HG02642 (cell line): ENCODE data around the gene C19orf25.
"Not testable (repeated sequence)": the region's sequence is repeated elsewhere in the genome, so short reads cannot be mapped to it uniquely, and the experiment has no call there.

Source experiments
- ATAC-seq: cut with Tn5 transposase; IDR thresholded peaks from one replicate; pipeline ENCODE4 v1.9.1; 2021; ENCODE audit warnings: mild to moderate bottlenecking; ENCODE audit not compliant: unreplicated experiment, poor library complexity

Gene C19orf25

DNA sequence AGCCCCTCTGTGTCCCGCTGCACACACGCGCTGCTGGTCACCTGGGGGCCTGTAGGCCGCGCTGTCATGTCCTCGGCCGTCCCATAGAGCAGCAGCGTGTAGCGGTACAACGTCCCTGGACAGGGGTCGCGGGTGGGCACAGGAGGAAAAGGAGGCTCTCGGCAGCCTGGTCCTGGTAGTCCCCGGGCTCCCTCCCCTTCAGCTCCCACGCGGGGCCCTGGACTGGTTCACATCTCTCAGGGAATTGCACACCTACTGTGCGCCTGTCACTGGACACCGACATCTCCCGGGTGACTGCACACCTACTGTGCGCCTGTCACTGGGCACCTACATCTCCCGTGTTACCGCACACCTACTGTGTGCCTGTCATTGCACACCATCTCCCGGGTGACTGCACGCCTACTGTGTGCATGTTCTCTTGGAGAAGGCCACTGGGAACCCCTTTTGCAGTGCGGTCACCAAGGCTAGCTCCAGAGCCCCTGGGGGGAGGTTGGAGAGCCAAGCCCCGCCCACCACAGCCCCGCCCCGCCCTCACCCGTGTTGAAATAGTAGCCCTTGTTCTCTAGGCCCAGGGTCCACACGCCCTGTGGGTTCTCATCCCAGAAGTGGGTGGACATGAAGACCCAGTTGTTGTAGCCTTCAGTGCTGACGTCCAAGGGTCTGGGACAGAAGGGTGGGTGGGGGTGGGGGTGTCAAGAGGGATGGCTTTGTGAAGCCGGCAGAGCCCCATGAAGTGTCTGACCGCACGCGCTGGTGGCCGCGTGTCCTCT is 3.5 kb upstream of the C19orf25 start:
- no peak for ATAC-seq

DNA sequence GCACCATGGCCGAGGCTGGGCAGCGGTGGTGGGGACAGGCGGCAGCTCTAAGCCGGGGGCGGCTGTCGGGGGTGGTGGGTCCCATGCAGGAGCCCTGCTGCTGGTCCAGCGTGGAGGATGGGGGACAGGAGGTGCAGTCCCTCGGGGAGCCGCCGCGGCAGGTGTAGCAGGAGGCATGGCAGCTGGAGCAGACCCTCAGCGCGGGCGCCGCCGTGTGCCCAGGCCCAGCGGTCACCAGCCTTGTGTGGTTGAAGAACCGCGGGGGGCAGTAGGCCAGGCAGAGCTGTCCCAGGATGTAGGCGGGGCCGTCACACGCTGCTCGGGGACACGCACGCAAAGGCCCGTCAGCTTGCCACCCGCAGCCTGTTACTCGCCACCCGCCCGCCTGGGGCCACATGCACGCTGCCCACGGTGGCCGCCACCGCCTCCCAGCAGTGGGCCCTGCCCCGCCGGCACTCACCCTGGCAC is 2.9 kb upstream of the C19orf25 start:
- no peak for ATAC-seq

DNA sequence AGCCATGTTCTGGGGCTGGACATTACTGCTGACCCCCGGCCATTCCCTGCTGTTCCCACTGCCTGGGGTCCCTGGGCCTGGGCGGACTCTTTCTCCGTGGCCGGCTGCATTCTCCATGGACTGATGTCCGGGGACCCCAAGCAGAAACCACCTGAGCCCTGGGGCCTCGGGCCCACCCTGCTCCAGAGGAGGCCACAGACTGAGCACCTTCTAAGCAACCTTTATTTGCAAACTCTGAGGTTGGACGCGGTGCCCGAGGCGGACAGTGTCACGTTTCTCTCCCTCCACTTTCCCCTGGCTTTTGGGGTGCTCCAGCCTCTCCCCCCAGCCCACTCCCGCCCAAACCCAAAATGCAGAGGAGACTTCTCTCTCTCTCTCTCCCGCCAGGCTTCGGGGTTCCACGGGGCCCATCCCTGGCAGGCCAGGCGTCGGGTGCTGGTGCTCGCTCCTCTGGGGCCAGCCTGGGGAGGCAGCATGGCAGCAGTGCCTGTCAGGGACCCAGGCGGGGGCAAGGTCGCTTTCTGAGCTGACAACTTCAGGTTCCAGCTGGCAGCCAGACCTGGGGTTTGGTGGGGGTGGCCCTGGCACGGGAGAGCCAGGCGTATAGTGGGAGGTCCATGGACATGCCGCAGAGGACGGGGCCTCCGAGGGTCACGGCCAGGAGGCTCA is 2.3 kb upstream of the C19orf25 start:
- ATAC-seq = no peak

DNA sequence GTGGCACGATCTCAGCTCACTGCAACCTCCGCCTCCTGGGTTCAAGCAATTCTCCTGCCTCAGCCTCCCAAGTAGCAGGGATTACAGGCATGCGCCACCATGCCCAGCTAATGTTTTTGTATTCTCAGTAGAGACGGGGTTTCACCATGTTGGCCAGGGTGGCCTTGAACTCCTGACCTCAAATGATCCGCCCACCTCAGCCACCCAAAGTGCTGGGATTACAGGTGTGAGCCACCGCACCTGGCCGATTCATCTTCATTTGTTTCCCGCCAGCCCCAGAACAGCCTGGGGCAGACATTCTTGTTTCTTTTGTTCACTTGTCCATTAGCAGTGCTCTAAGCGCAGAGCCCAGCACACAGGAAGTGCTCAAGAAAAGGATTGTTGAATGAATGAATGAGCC is 2.0 kb downstream of the C19orf25 start:
- ATAC-seq = not testable (repeated sequence)

DNA sequence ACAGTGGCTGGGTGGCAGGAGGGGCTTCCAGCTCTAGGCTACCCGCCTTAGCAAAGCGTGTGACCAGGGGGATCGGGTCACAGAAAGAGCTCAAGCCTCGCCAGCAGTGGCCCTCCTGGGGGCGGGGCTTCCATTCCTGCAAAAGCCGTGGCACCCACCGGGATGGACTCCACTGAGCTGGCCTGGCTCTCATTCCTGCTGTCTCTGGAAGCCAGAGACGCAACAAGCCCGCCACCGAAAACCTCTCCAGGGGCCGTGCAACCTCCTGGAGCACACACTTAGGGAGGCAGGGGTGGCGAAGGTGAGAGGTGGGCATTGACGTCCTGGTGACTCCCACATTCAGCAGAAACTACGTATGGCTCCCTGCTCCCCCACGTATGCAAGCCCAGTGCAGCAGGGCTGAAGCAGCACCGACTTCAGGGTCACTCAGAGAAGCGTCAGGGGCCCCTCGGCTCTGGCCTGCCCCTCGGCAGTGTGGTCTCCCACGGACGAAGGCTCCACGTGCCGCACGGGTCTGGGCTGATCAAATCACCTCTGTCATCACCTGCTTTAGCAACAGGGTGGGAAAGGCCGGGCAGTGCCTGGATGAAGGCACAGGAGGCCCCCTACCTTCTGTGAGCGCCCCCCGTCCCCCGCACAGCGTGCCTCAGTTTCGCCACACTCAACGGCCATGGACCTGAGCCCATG is 3.1 kb downstream of the C19orf25 start:
- ATAC-seq = no peak

DNA sequence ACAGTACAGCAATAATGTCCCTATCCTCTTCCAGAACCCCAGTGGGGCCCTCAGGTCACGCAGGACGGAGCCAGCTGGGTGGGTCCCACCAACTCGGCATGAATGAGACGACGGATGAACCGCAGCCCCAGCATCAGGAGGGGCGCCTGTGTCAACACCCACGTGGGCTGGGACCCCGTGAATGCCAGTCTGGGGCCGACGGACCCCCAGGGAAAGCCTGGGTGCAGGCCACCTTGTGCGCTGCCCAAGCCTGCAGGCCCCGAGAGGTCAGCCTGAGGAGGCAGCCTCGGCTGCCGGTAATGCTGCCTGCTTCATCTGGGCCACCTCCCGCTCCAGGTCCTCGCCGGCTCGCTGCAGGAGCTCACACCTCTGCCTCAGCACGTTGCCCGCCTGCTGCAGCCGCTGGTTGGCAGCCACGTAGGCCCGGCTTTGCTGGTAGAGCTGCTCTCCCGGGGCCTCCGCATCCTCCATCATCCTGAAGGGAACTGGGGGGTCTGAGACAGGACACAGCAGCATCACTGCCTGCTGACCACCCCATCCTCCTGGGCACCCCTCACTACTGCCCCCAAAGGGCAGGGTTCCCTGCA is 4.2 kb downstream of the C19orf25 start:
- no peak for ATAC-seq

DNA sequence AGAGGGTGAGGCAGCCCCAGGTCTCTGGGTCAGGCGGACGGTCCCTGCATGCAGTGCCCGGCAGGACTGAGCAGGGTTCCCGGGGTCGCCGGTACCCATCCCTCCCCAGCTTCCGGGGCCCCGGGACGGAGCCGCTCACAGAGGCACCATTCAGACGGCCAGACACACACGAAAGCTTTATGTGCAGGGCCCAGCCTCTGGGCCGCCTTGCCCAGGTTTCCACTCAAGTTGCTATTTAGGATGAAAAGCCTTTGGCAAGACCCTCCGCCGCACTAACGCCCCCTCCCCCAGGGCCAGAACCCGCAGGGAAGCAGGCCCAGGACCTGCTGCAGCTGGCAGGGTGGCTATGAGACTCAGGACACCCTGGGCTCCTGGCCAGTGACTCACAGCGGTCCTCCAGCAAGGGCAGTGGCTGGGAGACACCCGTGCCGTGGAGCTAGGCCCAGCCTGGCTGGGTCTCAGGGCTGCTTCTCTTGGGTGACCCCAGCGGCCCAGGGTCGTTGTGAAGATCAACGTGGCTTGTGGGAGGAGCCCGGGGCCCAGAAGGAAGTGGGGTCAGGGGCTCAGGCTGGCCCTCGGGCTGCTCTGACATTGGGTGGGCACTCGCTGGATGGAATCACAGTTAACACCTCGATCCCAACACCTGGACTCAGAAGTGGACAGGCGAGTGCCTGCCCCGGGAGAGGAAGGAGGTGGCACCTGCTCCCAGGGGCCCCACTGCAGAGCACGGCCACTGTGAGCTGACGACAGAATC is 4.8 kb downstream of the C19orf25 start:
- no peak for ATAC-seq

DNA sequence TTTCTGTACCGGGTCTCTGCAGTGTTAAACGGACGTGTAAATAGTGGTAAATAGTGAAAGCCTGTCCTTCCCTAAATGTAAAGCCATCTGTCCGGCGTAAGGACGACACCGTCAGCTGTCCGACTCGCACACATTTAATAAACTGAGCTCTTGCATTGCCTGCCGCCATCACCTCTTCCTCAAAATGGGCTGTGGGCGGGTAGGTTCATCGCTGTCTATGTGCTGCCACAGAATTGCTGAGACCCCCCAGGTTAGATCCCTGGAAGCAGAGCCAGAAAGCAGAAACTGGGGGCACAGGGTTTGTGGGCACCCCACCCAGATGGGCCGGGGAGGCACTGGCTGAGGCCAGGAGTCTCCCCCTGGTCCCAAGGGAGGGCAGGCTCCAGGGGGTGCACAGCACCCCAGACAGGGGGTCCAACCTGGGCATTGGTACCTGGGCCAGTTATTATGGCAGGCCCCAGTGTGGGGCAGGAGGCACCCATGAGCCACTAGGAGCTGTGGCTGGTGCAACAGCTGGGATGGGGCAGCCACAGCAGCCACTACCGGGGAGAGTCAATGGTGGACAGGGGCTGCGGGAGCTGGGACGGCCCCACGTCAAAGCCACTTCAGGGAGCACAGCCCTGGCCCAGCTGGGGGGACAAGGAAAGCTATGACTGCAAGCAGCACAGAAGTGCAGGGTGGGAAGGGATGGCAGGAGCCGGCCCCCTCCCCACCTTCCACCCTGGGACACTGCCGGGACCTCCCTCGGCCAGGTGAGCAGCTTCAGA is 5.7 kb downstream of the C19orf25 start:
- no peak for ATAC-seq

DNA sequence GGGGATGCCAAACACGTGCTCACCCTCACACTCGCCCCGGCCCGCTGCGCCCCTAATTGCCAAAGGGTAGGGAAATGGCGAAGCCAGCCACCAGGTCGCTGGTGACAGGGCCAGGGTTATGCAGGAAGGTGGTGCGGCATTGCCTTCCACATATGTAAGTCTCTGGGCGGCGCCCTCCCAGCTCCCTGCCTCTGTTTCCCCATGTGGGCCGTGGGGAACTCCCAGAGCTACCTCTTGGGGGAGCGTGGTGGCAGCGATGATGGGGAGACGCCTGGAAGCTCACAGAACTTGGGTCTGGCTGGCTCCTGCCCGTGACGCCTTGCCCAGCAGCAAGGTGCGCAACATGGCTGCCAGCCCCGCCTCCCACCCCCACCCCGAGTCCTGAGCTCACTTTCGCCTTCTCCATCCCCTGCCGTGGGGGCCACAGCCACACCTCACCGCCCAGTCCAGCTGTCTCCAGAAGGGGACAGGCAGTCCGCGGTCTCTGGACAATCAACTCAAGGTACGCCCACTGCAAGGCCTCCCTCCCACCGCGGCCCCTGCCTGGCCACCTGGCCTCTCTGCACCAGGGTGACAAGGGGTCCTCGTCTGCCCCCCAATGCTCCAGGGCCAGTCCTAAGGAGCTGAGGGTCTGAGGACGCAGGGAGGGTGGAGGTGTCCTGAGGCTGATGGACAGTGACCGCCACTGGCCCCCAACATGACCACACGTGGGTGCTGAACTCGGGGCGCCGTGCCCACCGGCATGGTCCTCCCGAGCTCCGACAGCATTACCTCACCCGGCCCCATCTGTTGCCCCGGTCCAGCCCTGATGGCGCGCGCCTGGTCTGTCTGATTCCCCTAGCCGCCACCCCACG is 6.6 kb downstream of the C19orf25 start:
- no peak for ATAC-seq

DNA sequence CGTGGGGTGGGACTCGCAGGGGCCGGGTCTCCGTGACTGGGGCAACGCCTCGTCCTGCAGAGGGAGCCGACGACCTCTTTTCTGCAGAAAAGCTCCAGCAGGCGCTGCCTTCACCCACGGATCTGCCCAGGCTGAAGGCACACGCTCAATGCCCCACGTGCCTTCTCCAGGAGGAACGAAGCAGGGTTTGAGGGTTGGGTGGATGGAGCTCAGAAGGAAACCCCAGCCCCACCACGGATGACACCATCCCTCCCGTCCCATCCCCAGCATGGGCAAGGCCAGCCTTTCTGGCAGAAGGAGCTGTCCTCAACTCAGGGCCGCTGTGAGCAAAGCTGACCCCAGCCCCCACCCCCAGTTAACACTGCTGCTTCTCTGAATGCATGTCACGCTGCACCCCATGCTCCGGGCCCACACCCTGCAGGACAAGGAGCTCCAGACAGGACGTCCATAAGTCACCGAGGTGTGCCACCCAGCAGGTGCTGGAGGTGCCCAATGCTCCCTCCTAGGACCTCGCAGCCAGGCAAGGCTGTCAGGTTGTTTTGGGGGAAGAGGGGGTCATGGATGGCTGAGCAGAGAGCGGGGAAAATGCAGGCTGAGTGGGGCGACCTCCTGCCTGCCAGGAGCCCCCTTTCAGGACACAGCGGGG is 7.4 kb downstream of the C19orf25 start:
- ATAC-seq = no peak

DNA sequence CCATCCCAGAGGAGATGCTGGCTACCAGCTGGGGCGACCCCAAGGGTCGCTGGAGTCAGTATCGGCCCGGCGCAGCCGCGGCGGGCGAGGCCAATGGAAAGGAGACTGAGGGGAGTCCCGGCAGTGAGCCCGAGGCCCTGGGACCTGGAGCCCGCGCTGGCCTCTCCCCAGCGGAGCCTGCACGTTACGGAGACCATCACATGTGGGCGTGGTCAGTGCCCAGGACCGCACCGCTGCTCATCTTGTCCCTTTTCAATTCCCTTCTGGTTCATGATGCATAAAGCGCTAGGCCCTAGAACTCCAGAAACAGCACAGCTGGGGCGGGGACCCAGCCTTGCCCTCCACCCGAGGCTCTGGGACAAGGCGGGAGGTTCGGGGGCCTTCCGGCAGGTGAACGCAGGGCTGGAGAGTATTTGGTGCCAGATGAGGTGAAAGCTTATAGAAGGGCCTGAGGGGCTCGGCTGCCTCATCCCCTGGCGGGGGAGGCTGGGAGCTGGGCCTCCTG is 8.0 kb downstream of the C19orf25 start:
- ATAC-seq = no peak

DNA sequence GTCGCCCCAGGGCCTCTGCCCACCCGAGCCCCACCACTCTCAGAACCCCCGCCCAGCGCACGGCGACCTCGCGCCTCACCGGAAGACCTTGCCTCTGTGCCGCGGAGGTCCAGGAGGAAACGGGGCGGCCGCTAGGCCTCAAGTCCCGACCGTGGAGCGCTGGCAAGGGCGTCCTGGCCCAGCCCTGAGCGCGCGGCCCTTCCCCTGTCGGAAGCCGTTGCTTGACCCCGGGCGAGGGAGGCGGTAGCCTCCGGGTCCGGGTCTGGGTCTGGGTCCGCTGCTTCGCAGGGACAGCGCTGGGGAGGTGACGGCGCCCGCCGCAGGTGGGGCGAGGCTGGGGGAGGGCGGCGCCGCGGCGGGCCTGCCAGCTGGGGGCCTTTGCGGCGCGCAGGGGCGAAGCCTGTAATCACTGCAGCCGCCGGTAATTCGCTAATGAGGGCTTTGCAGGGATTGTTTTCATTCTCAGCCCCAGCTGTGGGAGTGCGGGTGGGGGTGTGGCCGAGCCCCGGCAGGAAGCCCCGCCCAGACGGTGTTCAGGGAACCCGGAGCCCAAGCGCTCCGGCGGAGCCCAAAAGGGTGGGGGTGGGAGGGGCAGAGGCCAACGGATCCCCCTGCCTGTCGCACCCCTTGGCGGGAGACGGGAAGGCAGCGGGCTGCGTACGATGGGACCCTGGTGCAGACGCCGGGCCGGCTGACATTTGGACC is 8.6 kb downstream of the C19orf25 start:
- ATAC-seq = no peak

DNA sequence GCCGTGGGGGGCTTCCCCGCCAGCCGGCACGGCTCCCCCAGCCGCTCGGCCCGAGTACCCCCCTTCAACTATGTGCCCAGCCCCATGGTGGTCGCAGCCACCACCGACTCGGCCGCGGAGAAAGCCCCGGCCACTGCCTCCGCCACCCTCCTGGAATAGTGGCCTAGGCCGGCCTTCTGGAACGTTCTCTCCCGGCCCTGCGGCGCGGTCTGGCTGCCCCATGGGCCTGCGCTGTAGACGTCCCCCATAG is 9.0 kb downstream of the C19orf25 start:
- no peak for ATAC-seq

DNA sequence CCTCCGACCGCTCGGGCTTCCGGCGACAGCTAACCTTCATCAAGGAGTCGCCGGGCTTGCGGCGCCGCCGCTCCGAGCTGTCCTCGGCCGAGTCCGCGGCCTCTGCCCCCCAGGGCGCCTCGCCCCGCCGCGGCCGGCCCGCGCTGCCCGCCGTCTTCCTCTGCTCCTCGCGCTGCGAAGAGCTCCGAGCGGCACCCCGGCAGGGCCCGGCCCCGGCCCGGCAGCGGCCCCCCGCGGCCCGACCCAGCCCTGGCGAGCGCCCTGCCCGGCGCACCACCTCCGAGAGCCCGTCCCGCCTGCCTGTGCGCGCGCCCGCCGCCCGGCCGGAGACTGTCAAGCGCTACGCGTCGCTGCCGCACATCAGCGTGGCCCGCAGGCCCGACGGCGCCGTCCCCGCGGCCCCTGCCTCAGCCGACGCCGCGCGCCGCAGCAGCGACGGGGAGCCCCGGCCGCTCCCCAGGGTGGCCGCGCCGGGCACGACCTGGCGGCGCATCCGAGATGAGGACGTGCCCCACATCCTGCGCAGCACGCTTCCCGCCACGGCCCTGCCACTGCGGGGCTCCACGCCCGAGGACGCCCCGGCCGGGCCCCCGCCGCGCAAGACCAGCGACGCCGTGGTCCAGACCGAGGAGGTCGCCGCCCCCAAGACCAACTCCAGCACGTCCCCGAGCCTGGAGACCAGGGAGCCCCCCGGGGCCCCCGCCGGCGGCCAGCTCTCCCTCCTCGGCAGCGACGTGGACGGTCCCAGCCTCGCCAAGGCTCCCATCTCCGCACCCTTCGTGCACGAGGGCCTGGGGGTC is 9.6 kb downstream of the C19orf25 start:
- no peak for ATAC-seq

DNA sequence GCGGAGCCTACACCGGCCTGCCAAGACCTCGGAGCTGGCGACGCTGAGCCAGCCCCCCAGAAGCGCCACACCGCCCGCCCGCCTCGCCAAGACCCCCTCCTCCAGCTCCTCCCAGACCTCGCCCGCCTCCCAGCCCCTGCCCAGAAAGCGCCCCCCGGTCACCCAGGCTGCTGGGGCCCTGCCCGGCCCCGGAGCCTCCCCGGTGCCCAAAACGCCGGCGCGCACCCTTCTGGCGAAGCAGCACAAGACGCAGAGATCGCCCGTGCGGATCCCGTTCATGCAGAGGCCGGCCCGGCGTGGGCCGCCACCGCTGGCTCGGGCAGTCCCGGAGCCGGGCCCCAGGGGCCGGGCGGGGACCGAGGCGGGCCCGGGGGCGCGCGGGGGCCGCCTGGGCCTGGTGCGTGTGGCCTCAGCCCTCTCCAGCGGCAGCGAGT is 10.2 kb downstream of the C19orf25 start:
- ATAC-seq = no peak

DNA sequence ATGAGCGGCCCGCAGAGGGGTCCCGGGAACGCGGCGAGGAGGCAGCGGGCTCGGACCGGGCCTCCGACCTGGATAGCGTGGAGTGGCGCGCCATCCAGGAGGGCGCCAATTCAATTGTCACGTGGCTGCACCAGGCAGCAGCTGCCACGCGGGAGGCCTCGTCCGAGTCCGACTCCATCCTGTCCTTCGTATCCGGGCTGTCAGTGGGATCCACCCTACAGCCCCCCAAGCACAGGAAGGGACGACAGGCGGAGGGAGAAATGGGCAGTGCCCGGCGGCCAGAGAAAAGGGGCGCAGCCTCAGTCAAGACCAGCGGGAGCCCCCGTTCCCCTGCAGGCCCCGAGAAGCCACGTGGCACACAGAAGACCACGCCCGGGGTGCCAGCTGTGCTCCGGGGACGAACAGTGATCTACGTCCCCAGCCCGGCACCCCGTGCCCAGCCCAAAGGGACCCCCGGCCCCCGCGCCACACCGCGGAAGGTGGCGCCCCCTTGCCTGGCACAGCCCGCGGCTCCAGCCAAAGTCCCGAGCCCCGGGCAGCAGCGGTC is 10.7 kb downstream of the C19orf25 start:
- no peak for ATAC-seq
